NCI-H69 (cell line): ENCODE measurements around the gene CIAO3.
"Not testable (repeated sequence)": the region's sequence is repeated elsewhere in the genome, so short reads cannot be mapped to it uniquely, and the experiment has no call there.

Experiments used
- DNase-seq: peaks from one replicate; lab custom pipeline; 2025; lab: John Stamatoyannopoulos, UW

CIAO3 gene

GRCh38 chr16:760065-760464 is 19.3 kb upstream of the CIAO3 start:
- no peak for DNase-seq

- no peak for DNase-seq
Observed at GRCh38 chr16:759110-759910, 18.5 kb upstream of the CIAO3 start.

- DNase-seq, result no peak
Observed at GRCh38 chr16:756428-756827, 15.6 kb upstream of the CIAO3 start.

GRCh38 chr16:754656-755055 is 13.9 kb upstream of the CIAO3 start:
- DNase-seq, result no peak

- DNase-seq, result not testable (repeated sequence)
Observed at GRCh38 chr16:754121-754607, 13.4 kb upstream of the CIAO3 start.

GRCh38 chr16:752007-752312 is 11.2 kb upstream of the CIAO3 start:
- no peak for DNase-seq

- DNase-seq, result no peak
Observed at GRCh38 chr16:751152-752006, 10.6 kb upstream of the CIAO3 start.

- DNase-seq, result no peak
Observed at GRCh38 chr16:750485-750884, 9.7 kb upstream of the CIAO3 start.

GRCh38 chr16:749010-749409 is 8.2 kb upstream of the CIAO3 start:
- DNase-seq, result no peak

GRCh38 chr16:747978-748746 is 7.4 kb upstream of the CIAO3 start:
- peak; percentile 74 for DNase-seq

- DNase-seq, result no peak
Observed at GRCh38 chr16:746637-747036, 5.8 kb upstream of the CIAO3 start.

GRCh38 chr16:745739-746138 is 4.9 kb upstream of the CIAO3 start:
- peak; percentile 64 for DNase-seq

- no peak for DNase-seq
Observed at GRCh38 chr16:743794-744500, 3.1 kb upstream of the CIAO3 start.

GRCh38 chr16:742894-743293 is 2.1 kb upstream of the CIAO3 start:
- not testable (repeated sequence) for DNase-seq

- no peak for DNase-seq
Observed at GRCh38 chr16:741986-742629, 1.3 kb upstream of the CIAO3 start.

GRCh38 chr16:740459-740763 is 386 bp downstream of the CIAO3 start:
- no peak for DNase-seq

- peak; percentile 30 for DNase-seq
Observed at GRCh38 chr16:739560-740458, 988 bp downstream of the CIAO3 start.

- DNase-seq, result no peak
Observed at GRCh38 chr16:736936-737481, 3.8 kb downstream of the CIAO3 start.

- no peak for DNase-seq
Observed at GRCh38 chr16:735982-736453, 4.8 kb downstream of the CIAO3 start.
